ENCODE measurements around the gene PLEKHJ1.

Gene PLEKHJ1

DNA sequence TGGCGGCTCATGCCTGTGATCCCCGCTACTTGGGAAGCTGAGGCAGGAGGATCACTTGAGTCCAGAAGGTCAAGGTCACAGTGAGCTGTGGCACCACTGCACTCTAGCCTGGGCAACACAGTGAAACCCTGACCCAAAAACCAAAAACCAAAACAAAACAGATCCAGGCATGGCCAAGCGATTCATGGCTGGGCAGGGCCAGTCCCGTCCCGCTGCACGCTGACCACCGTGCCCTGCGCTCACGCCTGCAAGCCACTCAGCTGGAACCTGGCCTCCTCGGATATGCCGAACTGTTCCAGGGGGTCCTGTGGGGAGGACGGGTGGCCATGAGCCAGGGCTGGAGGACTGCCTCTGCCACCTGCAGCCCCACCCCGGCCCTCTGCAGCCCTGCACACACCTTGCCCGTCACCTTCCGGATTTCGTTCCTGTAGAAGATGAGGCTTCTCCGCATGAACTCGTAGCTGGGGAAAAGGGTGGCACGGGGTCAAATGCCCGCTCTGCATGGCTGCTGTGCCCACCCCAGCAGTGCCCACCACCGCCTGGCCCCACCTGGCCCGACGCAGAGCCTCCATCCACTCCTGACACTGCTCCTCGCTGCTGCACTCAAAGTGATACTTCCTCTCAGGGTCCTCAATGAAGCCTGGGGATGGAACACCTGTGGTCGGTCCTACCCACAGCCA lies 2.4 kb downstream of the PLEKHJ1 start:
- no peak for DNase-seq

DNA sequence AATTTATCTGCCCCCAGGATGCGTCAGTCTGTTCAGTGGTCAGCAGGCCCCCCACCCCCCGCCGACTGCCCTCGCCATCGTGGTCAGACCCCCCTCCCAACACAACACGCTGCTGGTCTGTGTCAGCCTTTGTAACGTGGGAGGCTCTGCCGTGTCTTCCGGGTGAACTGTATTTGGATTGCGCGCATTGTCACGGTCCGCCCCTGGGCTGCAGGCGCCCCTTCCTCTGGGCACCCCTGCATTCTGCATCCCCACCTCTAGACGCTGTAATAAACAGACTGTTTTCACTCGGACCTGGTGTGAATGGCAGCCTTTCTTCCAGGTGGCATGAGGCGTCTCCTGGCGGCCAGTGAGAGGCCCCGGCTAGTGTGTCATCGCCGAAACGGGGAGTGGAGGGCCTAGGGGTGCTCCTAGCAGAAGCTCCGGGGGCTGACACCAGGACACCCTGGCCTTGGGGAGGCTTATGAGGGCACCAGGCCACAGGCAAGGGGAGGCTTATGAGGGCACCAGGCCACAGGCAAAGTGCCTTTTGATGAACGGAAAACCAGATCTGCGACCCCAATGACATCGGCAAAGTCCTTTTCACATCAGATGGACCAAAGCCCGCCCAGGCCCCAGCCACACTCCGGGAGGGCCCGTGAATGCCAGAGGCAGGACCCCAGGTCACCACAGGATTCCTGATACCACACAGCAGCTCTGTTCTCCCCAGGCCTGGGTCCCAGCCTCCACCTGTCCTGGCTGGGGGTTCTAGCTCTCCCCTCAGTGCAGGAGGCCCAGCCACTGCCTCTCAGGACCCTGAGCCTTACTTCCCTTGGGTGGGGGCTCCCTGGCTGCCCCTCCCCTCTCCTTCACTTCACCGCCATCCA lies 3.6 kb downstream of the PLEKHJ1 start:
- DNase-seq = no peak

DNA sequence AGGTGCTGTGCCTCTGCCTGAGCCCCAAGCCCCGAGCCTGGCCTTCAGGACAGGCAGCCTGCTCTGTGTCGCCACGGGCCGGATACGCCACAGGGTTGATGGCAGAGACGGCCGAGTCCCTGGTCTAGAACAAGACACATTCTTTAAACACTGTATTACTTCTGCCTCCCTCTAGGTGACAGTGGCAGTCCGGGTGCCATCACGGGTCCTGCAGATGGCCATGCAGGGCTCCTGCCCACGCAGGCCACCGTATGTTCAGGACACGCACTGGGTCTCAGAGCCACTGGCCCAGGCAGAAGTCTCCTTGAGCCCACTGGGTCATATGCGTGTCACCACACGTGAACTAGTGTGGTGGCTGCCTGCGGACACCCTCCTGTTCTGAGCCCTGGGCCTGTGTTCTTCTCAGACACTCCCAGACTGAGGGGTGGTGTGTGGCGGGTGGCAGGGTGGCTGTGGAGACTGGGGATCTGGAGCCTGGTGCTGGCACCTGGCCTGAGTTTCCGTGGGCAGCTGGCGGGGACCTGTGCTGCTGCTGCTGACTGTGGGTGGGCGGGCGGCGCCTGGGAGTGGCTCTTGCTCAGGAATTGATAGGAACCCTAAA lies 4.4 kb downstream of the PLEKHJ1 start:
- DNase-seq = no peak

DNA sequence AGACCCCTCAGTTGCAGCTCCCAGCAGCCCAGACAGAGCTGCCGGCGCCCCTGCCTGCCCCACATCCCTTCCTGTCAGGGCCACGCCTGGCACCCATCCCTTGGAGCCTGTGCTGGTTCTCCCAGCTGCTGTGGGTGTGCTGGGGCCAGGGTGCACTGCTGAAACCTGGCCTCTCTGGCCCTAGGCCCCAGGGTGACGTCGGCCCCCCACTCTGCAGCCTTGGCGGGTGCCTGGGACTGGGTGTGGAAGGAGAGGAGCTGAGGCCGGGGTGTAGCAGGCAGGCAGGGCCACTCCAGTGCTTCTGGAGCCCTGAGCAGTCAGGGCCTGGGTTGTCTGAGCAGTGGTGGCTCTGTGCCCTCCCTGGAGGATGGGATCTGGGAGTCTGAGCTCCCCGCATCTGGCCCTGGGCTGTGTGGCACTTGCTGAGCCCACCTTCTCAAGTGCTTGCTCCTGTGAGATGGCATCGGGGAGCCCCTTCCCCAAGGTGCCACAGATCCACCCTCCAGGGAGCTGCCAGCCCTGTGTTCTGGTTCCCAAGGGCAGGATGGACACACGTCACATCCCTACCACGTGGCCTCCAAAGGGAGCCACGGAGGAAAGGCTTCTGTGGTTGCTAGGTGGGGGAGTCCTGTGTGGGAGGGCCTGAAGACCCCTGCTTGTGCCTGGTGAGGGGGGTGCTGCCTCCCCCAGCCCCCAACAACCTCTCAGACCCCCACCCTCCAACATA lies 5.2 kb downstream of the PLEKHJ1 start:
- DNase-seq = no peak

DNA sequence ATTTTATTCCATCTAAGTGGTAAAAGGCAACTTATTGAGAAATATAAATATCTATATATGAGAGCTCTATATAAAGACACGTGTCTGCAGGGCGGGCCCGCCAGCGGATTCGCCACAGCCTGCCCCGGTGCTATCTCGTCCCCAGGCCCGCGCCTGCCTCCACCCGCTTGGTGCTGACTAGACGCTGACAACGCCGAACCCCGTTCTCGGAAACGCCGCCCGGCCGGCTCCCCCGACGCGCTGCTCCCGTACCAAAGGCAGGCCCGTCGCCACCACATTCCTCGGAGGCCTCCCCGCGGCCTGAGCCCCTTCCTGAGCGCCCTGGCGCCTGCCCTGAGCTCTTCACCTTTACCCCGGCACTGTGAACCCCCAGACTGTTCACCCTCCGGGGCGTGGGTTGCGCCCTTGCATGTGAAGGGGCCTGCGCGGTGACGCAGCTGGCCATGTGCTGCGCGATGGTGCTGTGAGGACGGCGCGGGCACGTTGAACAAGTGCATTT lies 6.0 kb downstream of the PLEKHJ1 start:
- DNase-seq = no peak

DNA sequence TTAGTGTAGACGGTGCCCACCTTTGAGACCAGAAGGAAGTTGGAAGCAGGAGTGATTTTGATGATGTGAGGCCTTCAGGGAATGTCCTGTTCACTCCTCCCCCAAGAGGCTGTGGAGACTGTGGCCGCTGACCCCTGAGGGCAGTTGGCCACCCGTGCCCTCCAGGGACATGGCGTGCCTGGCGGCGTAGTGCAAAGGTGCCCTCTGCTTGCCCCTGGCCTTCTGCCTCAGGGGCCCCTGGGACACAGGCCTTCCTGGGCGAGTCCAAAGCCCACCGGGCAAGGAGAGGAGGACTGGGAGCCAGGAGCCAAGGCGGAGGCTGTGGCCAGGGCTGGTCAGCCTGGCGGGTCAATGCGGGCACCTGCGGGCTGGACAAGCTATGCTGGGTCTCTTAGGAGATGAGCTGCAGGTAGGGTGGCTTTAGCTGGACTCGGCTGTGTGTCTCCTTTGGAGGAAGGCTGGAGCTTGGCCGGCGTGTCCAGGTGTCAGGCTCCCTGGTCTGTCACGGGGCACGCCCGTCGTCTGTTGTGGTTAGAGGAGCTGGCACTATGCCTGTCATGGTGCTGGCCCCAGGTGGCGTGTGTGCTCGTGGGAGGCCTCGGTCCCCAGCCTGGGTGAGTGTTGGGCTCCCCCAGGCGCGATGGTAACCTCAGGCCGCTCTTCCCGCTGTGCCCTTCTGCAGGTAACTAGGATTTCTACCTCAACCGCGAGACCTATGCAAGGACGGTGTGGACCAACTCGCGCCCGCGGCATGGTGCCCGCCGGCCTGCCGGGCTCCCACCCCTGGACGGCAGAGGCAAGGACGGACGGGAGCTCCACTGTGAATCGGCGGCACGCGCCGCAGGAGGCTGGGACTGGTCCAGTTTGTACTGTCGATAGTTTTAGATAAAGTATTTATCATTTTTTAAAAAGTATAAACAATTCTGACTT lies 6.8 kb downstream of the PLEKHJ1 start:
- no peak for DNase-seq

DNA sequence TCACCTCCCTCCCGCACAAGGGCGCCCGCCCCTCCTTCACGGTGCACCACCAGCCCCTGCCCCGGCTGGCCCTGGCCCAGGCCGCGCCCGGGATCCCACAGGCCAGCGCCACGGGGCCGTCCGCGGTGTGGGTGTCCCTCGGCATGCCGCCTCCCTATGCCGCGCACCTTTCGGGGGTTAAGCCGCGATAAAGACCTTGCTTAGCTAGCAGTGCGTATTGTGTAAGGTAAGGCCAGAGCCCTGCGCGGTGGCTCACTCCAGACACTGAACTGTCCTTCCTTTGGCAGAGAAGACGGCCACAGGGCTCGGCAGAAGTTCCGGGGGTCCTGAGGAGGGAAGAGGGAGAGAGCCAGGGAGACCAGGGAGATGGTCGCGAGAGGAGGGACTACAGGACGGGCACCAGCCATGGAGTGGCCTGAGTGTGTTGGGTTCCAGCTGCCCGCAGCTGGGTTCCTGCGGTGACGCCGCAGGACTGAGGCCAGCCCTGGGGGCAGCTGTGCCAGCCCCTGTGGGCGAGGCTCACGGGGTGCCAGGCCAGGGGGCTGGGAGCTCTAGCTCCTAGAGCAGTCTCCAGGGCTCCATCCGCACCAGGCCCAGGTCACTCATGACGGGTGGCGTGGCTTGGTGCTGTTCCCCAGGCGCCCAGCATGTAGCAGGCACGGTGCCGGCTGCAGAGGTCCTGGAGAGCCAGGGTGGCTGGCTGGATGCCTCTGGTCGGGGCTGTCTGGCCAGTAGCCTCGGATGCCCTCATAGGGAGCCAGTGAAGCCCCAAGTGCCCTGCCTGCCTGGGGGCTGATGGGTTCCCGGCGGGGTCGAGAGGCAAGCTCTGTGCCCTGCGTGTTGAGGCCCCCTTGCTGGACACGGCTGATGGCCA lies 7.7 kb downstream of the PLEKHJ1 start:
- no peak for DNase-seq

DNA sequence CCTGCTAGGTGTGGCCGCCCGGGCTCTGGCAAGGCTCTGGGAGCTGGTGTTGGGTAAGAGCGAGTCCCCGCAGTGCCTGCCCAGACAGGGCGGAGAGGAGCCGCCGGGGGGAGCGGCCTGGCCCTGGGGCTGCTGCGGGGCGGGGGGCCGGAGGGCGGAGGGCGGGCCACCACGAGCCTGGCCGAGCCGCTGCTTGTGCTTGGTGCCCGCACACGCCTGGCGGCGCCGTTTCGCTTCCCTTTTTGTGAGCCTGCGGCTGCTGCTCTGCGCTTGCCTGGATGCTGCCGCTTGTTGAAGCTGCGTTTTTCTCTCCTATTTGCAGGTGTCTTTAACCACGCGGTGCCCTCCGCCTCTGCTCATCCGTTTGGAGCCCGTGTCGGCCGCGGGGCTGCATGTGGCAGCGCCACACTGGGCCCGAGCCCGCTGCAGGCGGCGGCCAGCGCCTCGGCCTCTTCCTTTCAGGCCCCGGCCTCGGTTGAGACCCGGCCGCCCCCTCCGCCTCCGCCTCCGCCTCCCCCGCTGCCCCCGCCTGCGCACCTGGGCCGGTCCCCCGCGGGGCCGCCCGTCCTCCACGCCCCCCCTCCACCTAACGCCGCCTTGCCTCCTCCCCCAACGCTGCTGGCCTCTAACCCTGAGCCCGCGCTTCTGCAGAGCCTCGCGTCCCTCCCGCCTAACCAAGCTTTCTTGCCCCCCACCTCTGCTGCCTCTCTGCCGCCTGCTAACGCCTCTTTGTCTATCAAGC lies 8.5 kb downstream of the PLEKHJ1 start:
- no peak for DNase-seq

DNA sequence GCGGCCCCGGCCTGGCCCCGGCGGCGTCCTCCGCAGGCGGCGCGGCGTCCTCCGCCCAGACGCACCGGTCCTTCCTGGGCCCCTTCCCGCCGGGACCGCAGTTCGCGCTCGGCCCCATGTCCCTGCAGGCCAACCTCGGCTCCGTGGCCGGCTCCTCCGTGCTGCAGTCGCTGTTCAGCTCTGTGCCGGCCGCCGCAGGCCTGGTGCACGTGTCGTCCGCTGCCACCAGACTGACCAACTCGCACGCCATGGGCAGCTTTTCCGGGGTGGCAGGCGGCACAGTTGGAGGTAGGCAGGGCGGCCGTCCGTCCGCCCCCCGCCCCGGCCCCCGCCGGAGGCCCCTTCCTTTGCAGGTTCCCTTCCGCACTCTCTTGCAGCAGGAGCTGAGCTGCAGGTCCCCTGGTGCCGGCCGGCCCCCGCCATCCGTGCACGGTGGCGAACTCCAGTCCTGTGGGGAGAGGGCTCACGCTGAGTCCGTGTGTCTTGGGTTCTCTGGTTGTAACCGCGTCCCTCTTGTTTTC lies 9.2 kb downstream of the PLEKHJ1 start:
- no peak for DNase-seq

DNA sequence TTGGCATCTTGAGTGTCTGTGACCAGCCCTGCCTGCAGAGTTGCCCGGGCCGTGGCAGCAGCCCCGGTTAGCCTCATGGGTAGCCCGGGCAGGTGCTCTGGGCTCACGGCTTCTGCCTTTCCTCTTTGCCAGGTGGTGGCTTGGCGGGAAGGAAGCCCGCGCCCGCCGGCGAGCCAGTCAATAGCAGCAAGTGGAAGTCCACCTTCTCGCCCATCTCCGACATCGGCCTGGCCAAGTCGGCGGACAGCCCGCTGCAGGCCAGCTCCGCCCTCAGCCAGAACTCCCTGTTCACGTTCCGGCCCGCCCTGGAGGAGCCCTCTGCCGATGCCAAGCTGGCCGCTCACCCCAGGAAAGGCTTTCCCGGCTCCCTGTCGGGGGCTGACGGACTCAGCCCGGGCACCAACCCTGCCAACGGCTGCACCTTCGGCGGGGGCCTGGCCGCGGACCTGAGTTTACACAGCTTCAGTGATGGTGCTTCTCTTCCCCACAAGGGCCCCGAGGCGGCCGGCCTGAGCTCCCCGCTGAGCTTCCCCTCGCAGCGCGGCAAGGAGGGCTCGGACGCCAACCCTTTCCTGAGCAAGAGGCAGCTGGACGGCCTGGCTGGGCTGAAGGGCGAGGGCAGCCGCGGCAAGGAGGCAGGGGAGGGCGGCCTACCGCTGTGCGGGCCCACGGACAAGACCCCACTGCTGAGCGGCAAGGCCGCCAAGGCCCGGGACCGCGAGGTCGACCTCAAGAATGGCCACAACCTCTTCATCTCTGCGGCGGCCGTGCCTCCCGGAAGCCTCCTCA lies 9.9 kb downstream of the PLEKHJ1 start:
- DNase-seq = no peak

DNA sequence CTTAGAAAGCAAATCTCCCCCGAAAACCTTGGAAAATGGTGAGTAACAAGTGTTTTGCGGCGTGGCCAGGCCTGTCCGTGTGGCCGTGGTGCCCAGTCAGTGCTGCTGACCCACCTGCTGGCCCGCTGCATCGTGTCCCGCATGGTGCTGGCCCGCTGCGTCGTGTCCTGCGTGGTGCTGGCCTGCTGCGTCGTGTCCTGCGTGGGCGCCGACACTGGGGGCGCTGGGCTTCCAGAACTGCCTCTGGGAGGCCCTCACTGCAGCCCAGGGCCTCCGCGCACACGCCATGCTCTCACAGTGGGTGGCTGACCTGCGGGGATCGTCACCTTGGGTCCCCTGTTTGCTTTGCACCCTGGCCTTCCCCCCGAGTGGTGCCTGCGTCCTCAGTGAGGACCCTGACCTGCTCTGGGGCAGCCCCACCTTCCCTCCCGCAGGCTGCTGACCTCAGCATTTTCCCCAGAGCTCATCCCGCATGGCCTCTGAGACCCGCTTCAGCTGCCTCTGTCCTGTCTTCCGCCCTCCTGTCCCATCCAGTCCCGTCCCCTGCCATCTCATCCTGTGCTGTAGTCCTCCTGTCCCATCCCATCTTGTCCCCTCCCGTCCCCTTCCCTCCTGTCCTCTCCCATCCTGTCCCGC lies 10.6 kb downstream of the PLEKHJ1 start:
- DNase-seq = no peak

DNA sequence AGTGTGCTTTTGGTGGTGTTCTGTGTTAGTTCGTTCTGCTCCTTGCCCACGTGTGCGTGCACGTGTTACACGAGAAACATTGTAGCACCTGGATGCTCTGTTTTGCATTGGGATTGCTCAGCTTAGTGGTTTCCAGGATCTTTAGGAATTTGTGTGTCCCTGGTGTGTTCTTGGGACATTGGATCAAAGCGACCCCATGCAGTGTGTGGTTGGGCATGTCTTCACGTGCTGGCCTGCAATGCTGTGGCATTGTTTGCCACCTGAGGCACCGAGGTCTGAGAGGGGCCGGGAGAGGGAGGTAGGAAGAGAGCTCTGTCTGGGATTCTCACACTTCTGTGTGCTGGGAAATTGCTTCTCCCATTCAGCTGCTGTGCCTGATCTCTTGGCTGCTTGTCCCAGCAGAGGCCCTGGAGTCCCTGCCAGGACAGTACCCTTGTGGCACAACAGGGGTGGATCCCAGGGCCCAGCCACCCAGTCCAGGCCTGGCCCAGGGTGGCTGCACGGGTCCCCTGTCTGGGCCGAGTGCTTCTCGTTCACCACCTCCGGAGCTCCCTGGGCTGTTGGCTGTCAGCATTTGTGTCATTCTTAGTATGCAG lies 11.3 kb downstream of the PLEKHJ1 start:
- no peak for DNase-seq

DNA sequence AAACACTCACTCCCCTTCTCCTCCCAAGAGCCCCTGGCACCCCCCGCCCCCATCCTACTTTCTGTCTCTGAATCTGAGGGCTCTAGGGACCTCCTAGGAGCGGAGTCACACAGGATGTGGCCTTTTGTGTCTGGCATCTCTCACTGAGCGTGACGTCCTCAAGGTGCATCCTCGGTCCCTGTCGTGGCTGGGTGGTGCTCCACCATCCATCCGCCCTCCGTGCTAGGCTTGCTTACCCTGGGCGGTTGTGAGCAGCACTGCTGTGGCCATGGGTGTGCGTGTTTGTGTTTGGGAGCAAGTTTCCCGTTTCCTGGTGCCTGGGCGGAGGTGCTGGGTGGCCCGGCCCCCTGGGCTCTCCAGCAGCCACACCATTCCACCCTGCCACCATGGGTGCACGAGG lies 12.2 kb downstream of the PLEKHJ1 start:
- no peak for DNase-seq

DNA sequence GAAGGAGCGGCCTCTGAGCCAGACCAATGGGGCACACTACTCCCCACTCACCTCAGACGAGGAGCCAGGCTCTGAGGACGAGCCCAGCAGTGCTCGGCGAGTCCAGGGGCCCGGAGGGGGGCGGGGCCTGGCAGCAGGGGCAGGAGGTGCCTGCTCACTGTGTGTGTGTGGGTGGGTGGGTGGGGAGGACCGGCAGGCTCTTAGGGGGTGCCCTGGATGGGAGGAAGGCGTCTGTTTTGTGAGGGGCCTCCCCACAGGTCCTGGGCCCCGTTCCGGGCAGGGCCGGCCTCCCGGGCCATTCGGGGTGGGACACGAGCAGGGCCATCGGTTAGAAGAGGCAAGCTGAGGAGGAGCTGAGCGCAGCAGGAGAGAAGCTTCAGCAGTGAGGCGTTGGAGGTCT lies 12.7 kb downstream of the PLEKHJ1 start:
- no peak for DNase-seq

DNA sequence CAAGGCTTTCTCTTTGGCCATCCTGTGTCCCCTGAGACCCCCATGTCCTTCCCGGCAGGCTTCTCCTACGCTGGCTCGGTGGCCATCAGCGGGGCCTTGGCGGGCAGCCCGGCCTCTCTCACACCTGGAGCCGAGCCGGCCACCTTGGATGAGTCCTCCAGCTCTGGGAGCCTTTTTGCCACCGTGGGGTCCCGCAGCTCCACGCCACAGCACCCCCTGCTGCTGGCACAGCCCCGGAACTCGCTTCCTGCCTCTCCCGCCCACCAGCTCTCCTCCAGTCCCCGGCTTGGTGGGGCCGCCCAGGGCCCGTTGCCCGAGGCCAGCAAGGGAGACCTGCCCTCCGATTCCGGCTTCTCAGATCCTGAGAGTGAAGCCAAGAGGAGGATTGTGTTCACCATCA lies 14.2 kb downstream of the PLEKHJ1 start:
- no peak for DNase-seq

DNA sequence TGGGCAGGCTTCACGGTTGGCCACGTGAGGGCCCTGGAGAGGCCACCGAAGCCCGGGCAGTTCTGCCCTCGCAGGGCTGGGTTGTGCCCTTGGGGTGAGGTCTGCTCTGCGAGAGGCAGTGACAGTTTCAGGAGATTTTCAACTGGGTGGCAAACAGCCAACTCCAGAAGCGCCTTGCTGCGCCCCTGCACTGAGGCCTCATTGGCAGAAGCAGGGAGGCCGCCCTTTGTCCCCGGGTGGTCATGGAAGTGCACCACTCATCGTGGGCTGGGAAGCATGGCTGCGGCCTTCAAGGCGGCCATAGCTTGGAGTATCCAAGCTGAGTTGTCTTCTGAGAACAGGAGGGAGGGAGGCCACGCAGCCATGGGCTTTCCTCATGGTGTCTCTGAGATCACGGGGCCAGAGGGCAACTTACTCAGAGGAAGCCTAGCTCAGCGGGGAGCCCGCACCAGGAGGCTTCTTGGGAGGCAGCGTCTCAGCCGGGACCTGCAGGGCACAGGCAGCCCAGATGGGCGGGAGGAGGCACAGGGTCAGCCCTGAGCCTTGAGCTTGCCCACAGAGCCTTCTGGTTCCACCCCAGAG lies 14.8 kb downstream of the PLEKHJ1 start:
- DNase-seq = no peak

DNA sequence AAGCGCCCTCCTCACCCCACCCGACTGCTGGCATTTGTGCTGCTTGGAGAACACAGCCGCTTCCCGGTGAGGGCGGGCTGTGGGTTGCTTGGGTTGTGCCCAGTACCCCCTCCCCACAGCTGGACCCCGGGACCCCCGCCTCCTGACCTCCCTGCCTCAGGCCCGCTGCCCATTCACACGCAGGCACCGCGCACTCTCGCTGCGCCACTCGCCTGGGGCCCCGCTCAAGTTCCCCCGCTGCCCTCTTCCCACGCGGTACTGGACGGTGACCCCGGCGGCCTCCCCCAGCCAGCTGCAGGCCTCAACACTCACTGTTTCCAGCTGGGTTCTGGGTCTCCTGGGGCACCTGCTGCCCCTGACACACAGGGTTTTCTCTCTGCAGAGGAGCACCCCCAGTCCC lies 16.4 kb downstream of the PLEKHJ1 start:
- DNase-seq = no peak

DNA sequence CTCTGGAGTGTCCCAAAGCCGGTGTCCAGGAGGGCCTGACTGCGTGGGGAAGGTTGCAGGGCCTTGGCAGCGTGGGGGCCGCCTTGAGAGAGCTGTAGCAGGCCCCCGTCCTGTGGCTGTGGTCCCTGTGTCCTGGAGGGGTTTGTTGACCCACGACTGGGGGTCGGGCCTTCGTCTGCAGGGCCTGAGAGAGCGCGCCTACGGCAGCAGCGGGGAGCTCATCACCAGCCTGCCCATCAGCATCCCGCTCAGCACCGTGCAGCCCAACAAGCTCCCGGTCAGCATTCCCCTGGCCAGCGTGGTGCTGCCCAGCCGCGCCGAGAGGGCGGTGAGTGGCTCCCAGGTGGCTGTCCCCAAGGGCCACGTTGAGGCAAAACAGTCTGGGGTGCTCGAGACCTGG lies 18.5 kb downstream of the PLEKHJ1 start:
- DNase-seq = no peak

All from activated CD4-positive, alpha-beta T cell treated with anti-CD3 and anti-CD28 coated beads for 1 hour (primary cell).